ENCODE data around the gene TAAR2.

DNA sequence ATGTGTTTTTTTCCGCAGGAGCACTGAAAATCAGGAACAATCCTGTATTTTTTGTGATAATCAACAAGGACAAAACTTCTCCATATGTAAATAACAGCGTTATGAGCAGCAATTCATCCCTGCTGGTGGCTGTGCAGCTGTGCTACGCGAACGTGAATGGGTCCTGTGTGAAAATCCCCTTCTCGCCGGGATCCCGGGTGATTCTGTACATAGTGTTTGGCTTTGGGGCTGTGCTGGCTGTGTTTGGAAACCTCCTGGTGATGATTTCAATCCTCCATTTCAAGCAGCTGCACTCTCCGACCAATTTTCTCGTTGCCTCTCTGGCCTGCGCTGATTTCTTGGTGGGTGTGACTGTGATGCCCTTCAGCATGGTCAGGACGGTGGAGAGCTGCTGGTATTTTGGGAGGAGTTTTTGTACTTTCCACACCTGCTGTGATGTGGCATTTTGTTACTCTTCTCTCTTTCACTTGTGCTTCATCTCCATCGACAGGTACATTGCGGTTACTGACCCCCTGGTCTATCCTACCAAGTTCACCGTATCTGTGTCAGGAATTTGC is 53.8 kb downstream of the TAAR2 start, which contains the start of gene TAAR6:
- TF ChIP-seq, protein P1, sequence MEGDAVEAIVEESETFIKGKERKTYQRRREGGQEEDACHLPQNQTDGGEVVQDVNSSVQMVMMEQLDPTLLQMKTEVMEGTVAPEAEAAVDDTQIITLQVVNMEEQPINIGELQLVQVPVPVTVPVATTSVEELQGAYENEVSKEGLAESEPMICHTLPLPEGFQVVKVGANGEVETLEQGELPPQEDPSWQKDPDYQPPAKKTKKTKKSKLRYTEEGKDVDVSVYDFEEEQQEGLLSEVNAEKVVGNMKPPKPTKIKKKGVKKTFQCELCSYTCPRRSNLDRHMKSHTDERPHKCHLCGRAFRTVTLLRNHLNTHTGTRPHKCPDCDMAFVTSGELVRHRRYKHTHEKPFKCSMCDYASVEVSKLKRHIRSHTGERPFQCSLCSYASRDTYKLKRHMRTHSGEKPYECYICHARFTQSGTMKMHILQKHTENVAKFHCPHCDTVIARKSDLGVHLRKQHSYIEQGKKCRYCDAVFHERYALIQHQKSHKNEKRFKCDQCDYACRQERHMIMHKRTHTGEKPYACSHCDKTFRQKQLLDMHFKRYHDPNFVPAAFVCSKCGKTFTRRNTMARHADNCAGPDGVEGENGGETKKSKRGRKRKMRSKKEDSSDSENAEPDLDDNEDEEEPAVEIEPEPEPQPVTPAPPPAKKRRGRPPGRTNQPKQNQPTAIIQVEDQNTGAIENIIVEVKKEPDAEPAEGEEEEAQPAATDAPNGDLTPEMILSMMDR (IDR thresholded peaks at IDR 0.05; ENCODE audit: insufficient read depth, low read depth, low read length) = no peak
- TF ChIP-seq EZH2 (IDR thresholded peaks at IDR 0.05; ENCODE audit: insufficient read depth, low read length) = no peak
